Spleen (tissue), 11 donors: ENCODE measurements around the gene NSG2. TPM values are rescaled to one million over a fixed set of nuclear protein-coding genes. Genes with fewer than 3 reads are reported as not detected.

Experiments used
- DNase-seq: peaks from one replicate; pipeline ENCODE4 v3.0.0-alpha.2; 2020
- H3K27ac ChIP-seq, 8 donors: fragments of 200-600 bp; sonication (generic) in 7 of 8; 1 replicate in 4 of 8; 2 replicates in 4 of 8; pipeline versions ENCODE4 v1.5.0 to v1.8.0; 2016 to 2021; ENCODE audit warnings: inconsistent platforms in 4 of 8, mild to moderate bottlenecking in 4 of 8, moderate library complexity in 1 of 8
- H3K27me3 ChIP-seq, 7 donors: fragments of 200-600 bp; sonication (generic) in 6 of 7; replicated peaks in 1 of 7; 1 replicate in 4 of 7; 2 replicates in 3 of 7; pipeline versions ENCODE4 v1.5.0 to v1.8.0; 2016 to 2021; ENCODE audit warnings: inconsistent platforms in 3 of 7, mild to moderate bottlenecking in 1 of 7
- H3K36me3 ChIP-seq, 6 donors: fragments of 200-600 bp; sonication (generic) in 5 of 6; 1 replicate in 4 of 6; 2 replicates in 2 of 6; pipeline versions ENCODE4 v1.5.0 to v1.8.0; 2016 to 2021; ENCODE audit warnings: inconsistent platforms in 2 of 6
- H3K4me1 ChIP-seq, 6 donors: fragments of 200-600 bp; sonication (generic) in 5 of 6; 1 replicate in 3 of 6; 2 replicates in 3 of 6; pipeline versions ENCODE4 v1.5.0 to v1.8.0; 2016 to 2021; ENCODE audit warnings: inconsistent platforms in 3 of 6
- H3K4me3 ChIP-seq, 8 donors: fragments of 200-600 bp; sonication (generic) in 7 of 8; 1 replicate in 4 of 8; 2 replicates in 4 of 8; pipeline versions ENCODE4 v1.5.0 to v1.8.0; 2016 to 2021; ENCODE audit warnings: inconsistent platforms in 4 of 8, mild to moderate bottlenecking in 4 of 8, moderate library complexity in 2 of 8
- H3K9me3 ChIP-seq, 8 donors: fragments of 200-600 bp; sonication (generic) in 7 of 8; 1 replicate in 4 of 8; 2 replicates in 4 of 8; pipeline versions ENCODE4 v1.5.0 to v1.8.0; 2016 to 2021; ENCODE audit warnings: inconsistent platforms in 4 of 8
- CTCF ChIP-seq, 11 experiments: fragments of 200-600 bp in 7 of 11; fragments of 450-650 bp in 4 of 11; sonication (generic) in 4 of 11; IDR thresholded peaks in 8 of 11; conservative IDR thresholded peaks in 3 of 11; 1 replicate in 7 of 11; 2 replicates in 4 of 11; pipeline versions ENCODE4 v1.4.0 to v1.8.0; 2016 to 2021; ENCODE audit warnings: antibody characterized with exemption in 11 of 11, inconsistent platforms in 4 of 11, mild to moderate bottlenecking in 1 of 11
- POLR2A ChIP-seq, 3 donors: fragments of 450-650 bp; IDR thresholded peaks; one replicate each; pipeline ENCODE4 v1.5.1; 2017; ENCODE audit warnings: antibody characterized with exemption in 3 of 3, mild to moderate bottlenecking in 1 of 3
- POLR2AphosphoS5 ChIP-seq, 3 donors: sonication (generic); formaldehyde crosslinking; IDR thresholded peaks; one replicate each; pipeline ENCODE4 v1.5.1; 2017; ENCODE audit warnings: antibody characterized with exemption in 3 of 3
- WGBS, 5 donors: extraction: QIAGEN DNeasy Blood & Tissue Kit in 3 of 5; methylation state at CpG; one replicate each; pipeline versions ENCODE4 v1.1.5 to v1.1.7; 2013 to 2018; 5-methylcytosine and 5-hydroxymethylcytosine counted together
- intact Hi-C: fragments of 100-400 bp; cut with DNase I; formaldehyde crosslinking; loops from one replicate; pipeline ENCODE4 v1.15.0; 2023; ENCODE audit warnings: low total_unique reads
- polyA plus RNA-seq, 3 donors: library from polyadenylated mRNA; stranded (reverse); fragments of 200-250 nt; gene quantifications; one replicate each; pipeline ENCODE4 v1.2.1, GENCODE V29; 2013
- total RNA-seq, 7 donors: library from RNA; depleted of rRNA in 3 of 7; stranded (reverse); fragments of >200 nt in 3 of 7; fragmentation: NEBNext Ultra II Directional in 4 of 7; extraction: Animal tissue kit (Norgen Biotek cat#: 25700) in 4 of 7; gene quantifications; one replicate each; pipeline versions ENCODE4 v1.1.0 to v1.2.1, GENCODE V29; 2016 to 2021
- donor health status: healthy with polysubstance abuse.
- donor health status: DM: no; HTN: no; CAD: no; lungs with moderate emphysema.
- donor health status: DM: no; HTN: no; CAD: no.
- donor health status: Bipolar disorder and iron deficiency.
- donor health status: healthy.
- donor health status: DM: no; HTN: no; CAD: no.
- donor health status: DM: yes; HTN: yes; CAD: no.

Gene NSG2
- total and polyA plus RNA-seq, 10 donors = 0.41 to 0.60 TPM; not detected in 8

- Histone ChIP-seq H3K9me3 (peaks cover 0 to 28% (median 22%) of the 10 kb centered on the region in 8 donors), H3K4me1 (no peaks in the 10 kb centered on the region), H3K27ac (no peak overlapping the region), H3K36me3 (no peaks in the 10 kb centered on the region), H3K4me3 (no peak overlapping the region), H3K27me3 (peaks cover 0 to 21% (median 0%) of the 10 kb centered on the region in 7 donors)
- no peak for DNase-seq
- TF ChIP-seq POLR2AphosphoS5 (IDR thresholded peaks at IDR 0.05) (no peak), POLR2A (IDR thresholded peaks at IDR 0.05) (no peak), CTCF (IDR thresholded peaks at IDR 0.05 in 8 of 11, conservative IDR thresholded peaks at IDR 0.05 in 3 of 11) (no peak)
- intact Hi-C loops = no loop called here
- 64 to 74% (median 68%) methylated on average over 3 of the region's 3 CpGs for WGBS, 5 donors
Observed at GRCh38 chr5:174151599-174152181, 106.2 kb downstream of the NSG2 start.

- Histone ChIP-seq H3K9me3 (peaks cover 0 to 39% (median 23%) of the 10 kb centered on the region in 8 donors), H3K27me3 (peaks cover 0 to 5% (median 0%) of the 10 kb centered on the region in 7 donors), H3K27ac (no peak overlapping the region), H3K4me1 (no peaks in the 10 kb centered on the region), H3K36me3 (no peaks in the 10 kb centered on the region), H3K4me3 (no peak overlapping the region)
- intact Hi-C loops = no loop called here
- WGBS, 5 donors = 54 to 80% (median 69%) methylated on average over 1 of the region's 1 CpG
- TF ChIP-seq POLR2AphosphoS5 (IDR thresholded peaks at IDR 0.05) = no peak
- TF ChIP-seq CTCF (IDR thresholded peaks at IDR 0.05 in 8 of 11, conservative IDR thresholded peaks at IDR 0.05 in 3 of 11) = no peak
- no peak for TF ChIP-seq POLR2A (IDR thresholded peaks at IDR 0.05)
- no peak for DNase-seq
Observed at GRCh38 chr5:174154559-174154958, 109.1 kb downstream of the NSG2 start.

- intact Hi-C loops = no loop called here
- Histone ChIP-seq H3K36me3 (no peaks in the 10 kb centered on the region), H3K27ac (no peak overlapping the region), H3K9me3 (peaks cover 0 to 39% (median 23%) of the 10 kb centered on the region in 8 donors), H3K4me1 (no peaks in the 10 kb centered on the region), H3K4me3 (no peak overlapping the region), H3K27me3 (peaks cover 0 to 5% (median 0%) of the 10 kb centered on the region in 7 donors)
- no peak for DNase-seq
- WGBS, 5 donors = 87 to 97% (median 95%) methylated on average over 1 of the region's 1 CpG
- TF ChIP-seq POLR2AphosphoS5 (IDR thresholded peaks at IDR 0.05) = no peak
- TF ChIP-seq POLR2A (IDR thresholded peaks at IDR 0.05) = no peak
Observed at GRCh38 chr5:174155281-174155680, 109.8 kb downstream of the NSG2 start.

- peaks cover 0 to 5% (median 0%) of the 10 kb centered on the region in 7 donors for H3K27me3 ChIP-seq
- H3K27ac ChIP-seq = no peak overlapping the region
- no peaks in the 10 kb centered on the region for H3K36me3 ChIP-seq
- TF ChIP-seq POLR2A (IDR thresholded peaks at IDR 0.05) = no peak
- no peak for TF ChIP-seq CTCF (IDR thresholded peaks at IDR 0.05 in 8 of 11, conservative IDR thresholded peaks at IDR 0.05 in 3 of 11)
- no peak for TF ChIP-seq POLR2AphosphoS5 (IDR thresholded peaks at IDR 0.05)
- intact Hi-C loops = no loop called here
- DNase-seq = no peak
- peaks cover 0 to 39% (median 23%) of the 10 kb centered on the region in 8 donors for H3K9me3 ChIP-seq
- H3K4me1 ChIP-seq = no peaks in the 10 kb centered on the region
- H3K4me3 ChIP-seq = no peak overlapping the region
- 56 to 79% (median 71%) methylated on average over 3 of the region's 3 CpGs for WGBS, 5 donors
Observed at GRCh38 chr5:174155706-174156105, 110.2 kb downstream of the NSG2 start.
